ENCODE results near the gene PPP1R3G.

GRCh38 chr6:5046430-5046829 lies 38.7 kb upstream of the PPP1R3G start:
- no peak for TF ChIP-seq REST (IDR thresholded peaks at IDR 0.05; ENCODE audit: insufficient read depth in 1 of 2, low read depth in 2 of 2, low read length in 1 of 2)
- TF ChIP-seq, protein P1, sequence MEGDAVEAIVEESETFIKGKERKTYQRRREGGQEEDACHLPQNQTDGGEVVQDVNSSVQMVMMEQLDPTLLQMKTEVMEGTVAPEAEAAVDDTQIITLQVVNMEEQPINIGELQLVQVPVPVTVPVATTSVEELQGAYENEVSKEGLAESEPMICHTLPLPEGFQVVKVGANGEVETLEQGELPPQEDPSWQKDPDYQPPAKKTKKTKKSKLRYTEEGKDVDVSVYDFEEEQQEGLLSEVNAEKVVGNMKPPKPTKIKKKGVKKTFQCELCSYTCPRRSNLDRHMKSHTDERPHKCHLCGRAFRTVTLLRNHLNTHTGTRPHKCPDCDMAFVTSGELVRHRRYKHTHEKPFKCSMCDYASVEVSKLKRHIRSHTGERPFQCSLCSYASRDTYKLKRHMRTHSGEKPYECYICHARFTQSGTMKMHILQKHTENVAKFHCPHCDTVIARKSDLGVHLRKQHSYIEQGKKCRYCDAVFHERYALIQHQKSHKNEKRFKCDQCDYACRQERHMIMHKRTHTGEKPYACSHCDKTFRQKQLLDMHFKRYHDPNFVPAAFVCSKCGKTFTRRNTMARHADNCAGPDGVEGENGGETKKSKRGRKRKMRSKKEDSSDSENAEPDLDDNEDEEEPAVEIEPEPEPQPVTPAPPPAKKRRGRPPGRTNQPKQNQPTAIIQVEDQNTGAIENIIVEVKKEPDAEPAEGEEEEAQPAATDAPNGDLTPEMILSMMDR (IDR thresholded peaks at IDR 0.05): no peak
